Parathyroid adenoma (tissue), 2 donors: ENCODE results near the gene ZNF76.

ENCODE experiments used
- H2AFZ ChIP-seq: fragments of 300-600 bp; sonication (generic); one replicate; pipeline ENCODE4 v1.7.0; 2017; ENCODE audit warnings: antibody characterized with exemption, mild to moderate bottlenecking
- H3K27ac ChIP-seq: fragments of 300-600 bp; sonication (generic); one replicate; pipeline ENCODE4 v1.7.0; 2017
- H3K27me3 ChIP-seq: fragments of 300-600 bp; sonication (generic); one replicate; pipeline ENCODE4 v1.7.0; 2017; ENCODE audit warnings: low read length; ENCODE audit not compliant: control insufficient read depth, insufficient read depth
- H3K36me3 ChIP-seq: fragments of 300-600 bp; sonication (generic); one replicate; pipeline ENCODE4 v1.7.0; 2017; ENCODE audit warnings: low read length; ENCODE audit not compliant: control insufficient read depth, insufficient read depth
- H3K4me1 ChIP-seq: fragments of 300-600 bp; sonication (generic); one replicate; pipeline ENCODE4 v1.7.0; 2017; ENCODE audit warnings: control low read depth
- H3K4me2 ChIP-seq: fragments of 300-600 bp; sonication (generic); one replicate; pipeline ENCODE4 v1.7.0; 2017; ENCODE audit warnings: low read length
- H3K4me3 ChIP-seq: fragments of 300-600 bp; sonication (generic); one replicate; pipeline ENCODE4 v1.7.0; 2017; ENCODE audit warnings: low read depth, low read length
- H3K79me2 ChIP-seq: fragments of 300-600 bp; sonication (generic); one replicate; pipeline ENCODE4 v1.7.0; 2017; ENCODE audit warnings: control low read depth
- H3K9ac ChIP-seq: fragments of 300-600 bp; sonication (generic); one replicate; pipeline ENCODE4 v1.7.0; 2017; ENCODE audit warnings: mild to moderate bottlenecking
- H3K9me3 ChIP-seq: fragments of 300-600 bp; sonication (generic); one replicate; pipeline ENCODE4 v1.7.0; 2017; ENCODE audit warnings: low read length; ENCODE audit not compliant: control insufficient read depth
- TF ChIP-seq, protein P1 (sequence below): fragments of 300-600 bp; sonication (generic); IDR thresholded peaks from one replicate; pipeline ENCODE4 v1.7.0; 2017; ENCODE audit warnings: antibody characterized with exemption, mild to moderate bottlenecking
- donor health status: primary hyperparathyroidism.

The ZNF76 gene

DNA sequence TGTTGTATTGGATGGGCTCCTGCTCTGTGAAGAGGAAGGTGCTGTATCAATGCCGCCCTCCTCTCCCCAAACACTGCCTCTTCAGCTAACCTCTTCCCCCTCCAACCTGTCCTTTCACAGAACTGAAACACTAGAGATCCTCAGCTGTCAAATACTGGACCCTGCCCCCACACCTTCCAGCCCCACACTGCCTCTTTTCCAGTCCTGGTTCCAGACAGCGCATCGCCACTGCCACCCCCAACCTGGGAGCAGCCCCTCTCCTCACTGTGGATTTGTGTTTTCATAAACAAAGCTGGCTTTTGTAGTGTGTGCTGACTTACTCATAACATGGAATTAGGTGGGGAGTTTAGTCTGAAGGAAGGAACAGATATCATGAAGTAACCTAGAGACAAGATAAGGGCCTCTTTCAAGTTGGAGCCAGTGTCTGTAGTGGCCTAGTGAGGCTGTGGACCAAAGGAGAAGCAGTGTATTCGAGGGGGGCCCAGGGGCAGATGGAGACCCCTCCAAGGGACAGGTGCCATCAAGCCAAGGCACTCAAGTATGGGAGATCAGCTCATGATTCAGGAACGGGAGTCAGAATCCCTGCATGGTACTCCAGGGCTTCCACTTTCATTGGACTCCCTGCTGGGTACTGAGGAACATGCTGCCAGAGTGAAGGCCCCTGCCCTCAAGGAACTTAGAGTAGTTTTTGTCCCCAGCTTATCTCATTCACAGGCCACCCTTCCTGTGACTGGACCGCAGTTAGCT, 43.7 kb upstream of the ZNF76 start:
- peaks cover 4% of the 10 kb centered on the region for H3K27me3 ChIP-seq
- no peak overlapping the region for H2AFZ ChIP-seq
- H3K36me3 ChIP-seq, result no peaks in the 10 kb centered on the region
- H3K27ac ChIP-seq, result no peak overlapping the region
- H3K9ac ChIP-seq, result no peak overlapping the region
- no peak overlapping the region for H3K4me2 ChIP-seq
- H3K4me3 ChIP-seq, result no peak overlapping the region
- TF ChIP-seq, protein P1, sequence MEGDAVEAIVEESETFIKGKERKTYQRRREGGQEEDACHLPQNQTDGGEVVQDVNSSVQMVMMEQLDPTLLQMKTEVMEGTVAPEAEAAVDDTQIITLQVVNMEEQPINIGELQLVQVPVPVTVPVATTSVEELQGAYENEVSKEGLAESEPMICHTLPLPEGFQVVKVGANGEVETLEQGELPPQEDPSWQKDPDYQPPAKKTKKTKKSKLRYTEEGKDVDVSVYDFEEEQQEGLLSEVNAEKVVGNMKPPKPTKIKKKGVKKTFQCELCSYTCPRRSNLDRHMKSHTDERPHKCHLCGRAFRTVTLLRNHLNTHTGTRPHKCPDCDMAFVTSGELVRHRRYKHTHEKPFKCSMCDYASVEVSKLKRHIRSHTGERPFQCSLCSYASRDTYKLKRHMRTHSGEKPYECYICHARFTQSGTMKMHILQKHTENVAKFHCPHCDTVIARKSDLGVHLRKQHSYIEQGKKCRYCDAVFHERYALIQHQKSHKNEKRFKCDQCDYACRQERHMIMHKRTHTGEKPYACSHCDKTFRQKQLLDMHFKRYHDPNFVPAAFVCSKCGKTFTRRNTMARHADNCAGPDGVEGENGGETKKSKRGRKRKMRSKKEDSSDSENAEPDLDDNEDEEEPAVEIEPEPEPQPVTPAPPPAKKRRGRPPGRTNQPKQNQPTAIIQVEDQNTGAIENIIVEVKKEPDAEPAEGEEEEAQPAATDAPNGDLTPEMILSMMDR, result no peak
- no peaks in the 10 kb centered on the region for H3K79me2 ChIP-seq
- H3K4me1 ChIP-seq, result peaks cover 8% of the 10 kb centered on the region
- H3K9me3 ChIP-seq, result no peaks in the 10 kb centered on the region

DNA sequence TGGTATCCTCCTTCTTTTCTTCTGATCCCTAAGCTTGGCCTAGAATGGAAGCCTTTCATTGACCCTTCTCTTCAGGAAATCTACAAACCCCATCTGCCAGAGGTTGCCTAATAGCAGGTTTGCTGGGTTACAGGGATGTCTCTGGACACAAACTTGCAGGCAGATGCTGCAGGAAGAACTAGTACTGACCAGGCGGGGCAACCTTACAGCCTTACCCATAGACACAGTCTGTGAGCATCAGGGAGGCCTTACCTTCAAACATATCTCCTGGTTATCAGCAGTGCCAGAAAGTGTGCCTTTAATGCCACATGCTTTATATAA, 43.2 kb upstream of the ZNF76 start:
- H3K27me3 ChIP-seq, result peaks cover 4% of the 10 kb centered on the region
- TF ChIP-seq, protein P1, result no peak

DNA sequence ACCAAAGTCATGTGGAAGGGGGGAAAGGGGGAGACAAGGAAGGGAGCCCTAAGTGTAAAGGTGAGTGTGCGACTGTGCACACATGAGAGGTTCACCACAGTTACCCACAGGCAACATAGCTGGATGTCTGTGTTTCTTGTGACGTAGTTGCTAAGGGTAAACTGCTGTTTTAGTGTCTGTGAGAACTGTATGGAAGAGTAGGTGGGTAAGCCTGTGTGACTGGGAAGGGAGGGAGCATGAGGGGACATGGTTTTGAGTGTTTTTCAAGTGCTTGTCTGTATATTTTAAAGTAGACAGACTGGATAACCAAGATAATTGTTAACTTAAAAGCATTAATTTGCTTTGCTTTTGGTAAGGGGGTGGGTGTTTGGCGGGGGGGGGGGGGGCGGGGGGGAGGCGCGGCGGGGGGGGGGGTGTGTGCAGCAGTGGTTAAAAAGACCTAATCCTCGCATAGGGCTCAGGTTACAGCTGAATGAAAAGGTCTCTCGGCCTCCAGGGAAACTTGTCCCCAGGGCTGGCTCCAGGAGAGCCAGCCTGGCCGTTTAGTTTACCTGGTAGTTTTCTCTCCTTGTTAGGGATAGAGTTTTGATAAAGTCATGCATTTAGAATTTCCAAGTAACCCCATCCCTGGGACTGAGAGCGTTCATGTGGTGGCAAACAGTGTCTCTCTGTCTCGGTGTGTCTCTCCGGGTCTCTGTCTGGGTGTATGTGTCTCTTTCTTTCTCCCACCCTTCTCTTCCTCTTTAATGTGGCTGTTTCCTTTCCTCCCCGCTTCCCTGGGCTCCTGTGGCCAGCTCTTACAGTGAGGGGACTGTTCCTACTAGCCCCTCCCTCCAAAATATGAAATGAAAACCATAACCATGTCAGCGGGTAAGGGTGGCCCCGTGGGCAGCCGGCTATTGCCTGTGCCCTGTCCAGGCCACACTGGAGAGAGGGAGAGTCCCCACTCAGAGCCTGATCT, 42.4 kb upstream of the ZNF76 start:
- no peaks in the 10 kb centered on the region for H3K36me3 ChIP-seq
- peaks cover 8% of the 10 kb centered on the region for H3K4me1 ChIP-seq
- H2AFZ ChIP-seq, result no peak overlapping the region
- H3K9me3 ChIP-seq, result no peaks in the 10 kb centered on the region
- no peak overlapping the region for H3K4me2 ChIP-seq
- no peak overlapping the region for H3K4me3 ChIP-seq
- no peak overlapping the region for H3K9ac ChIP-seq
- TF ChIP-seq, protein P1, result no peak
- no peak overlapping the region for H3K27ac ChIP-seq
- H3K79me2 ChIP-seq, result no peaks in the 10 kb centered on the region
- peaks cover 4% of the 10 kb centered on the region for H3K27me3 ChIP-seq

More for the DNA sequence above, 43.2 kb upstream of the ZNF76 start:
- H3K9ac ChIP-seq, result no peak overlapping the region
- H3K79me2 ChIP-seq, result no peaks in the 10 kb centered on the region
- H3K27ac ChIP-seq, result no peak overlapping the region
- H3K4me1 ChIP-seq, result peaks cover 8% of the 10 kb centered on the region
- H3K4me3 ChIP-seq, result no peak overlapping the region
- H3K9me3 ChIP-seq, result no peaks in the 10 kb centered on the region
- no peak overlapping the region for H2AFZ ChIP-seq
- H3K36me3 ChIP-seq, result no peaks in the 10 kb centered on the region
- H3K4me2 ChIP-seq, result no peak overlapping the region

DNA sequence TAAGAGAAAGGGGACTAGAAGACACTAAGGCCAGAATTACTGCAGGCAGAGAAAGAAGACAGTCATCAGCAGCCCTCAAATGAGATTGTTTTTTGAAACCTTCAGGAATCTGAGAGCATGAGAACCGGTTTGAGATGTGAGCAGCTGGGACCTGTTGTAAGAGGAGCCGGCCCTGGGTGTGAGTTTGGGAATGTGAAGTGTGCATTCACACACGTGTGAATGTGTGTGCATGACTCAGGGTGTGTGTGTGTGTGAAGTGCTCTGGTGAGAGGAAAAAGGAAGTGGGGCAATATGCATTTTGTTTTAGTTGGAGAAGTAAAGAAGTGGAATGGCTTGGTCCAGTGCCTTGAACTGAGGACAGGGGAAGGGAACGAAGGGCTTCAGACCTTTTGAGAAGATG, 41.5 kb upstream of the ZNF76 start:
- Histone ChIP-seq H3K4me1 (peaks cover 8% of the 10 kb centered on the region), H3K27me3 (peaks cover 4% of the 10 kb centered on the region), H3K4me3 (no peak overlapping the region), H2AFZ (no peak overlapping the region), H3K27ac (no peak overlapping the region), H3K9me3 (no peaks in the 10 kb centered on the region), H3K4me2 (no peak overlapping the region), H3K79me2 (no peaks in the 10 kb centered on the region), H3K36me3 (no peaks in the 10 kb centered on the region), H3K9ac (no peak overlapping the region)
- TF ChIP-seq, protein P1, result no peak
